Activated CD8-positive, alpha-beta memory T cell treated with anti-CD3 and anti-CD28 coated beads, Interleukin-2, amount 50 U/mL, for 4 hours (primary cell): ENCODE data around the gene PSORS1C2.
A peak's percentile ranks its signal among the peaks of the same experiment; 100 is the strongest.

Experiments
- DNase-seq: peaks from one replicate; pipeline ENCODE4 v3.0.0-alpha.2; 2020

Gene PSORS1C2

DNA sequence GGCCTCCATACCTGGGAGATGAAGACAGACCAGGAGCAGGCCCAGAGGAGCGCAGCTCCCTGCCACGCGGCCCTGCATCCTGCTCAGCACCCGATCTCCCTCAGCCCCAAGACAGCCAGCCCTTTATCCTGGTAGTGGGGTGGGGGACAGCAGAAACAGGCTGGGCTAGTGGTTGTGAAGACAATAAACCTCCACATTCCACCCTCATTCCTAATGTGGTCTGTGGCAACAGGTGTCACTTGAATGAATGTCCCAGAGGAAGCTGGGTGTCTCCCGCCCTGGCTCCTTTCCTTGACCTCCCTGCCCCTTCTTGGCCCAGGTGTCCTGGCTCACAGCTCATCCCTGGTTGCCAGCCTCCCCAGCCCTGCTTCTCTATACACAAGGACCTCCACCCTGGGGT, 26.4 kb downstream of the PSORS1C2 start, which contains the start of gene C6orf15:
Gene C6orf15, minus strand, starts transcription at position 98 of the 400 bp plus-strand sequence. Its CDS starts 20 bp downstream, at position 78.
- DNase-seq: no peak

DNA sequence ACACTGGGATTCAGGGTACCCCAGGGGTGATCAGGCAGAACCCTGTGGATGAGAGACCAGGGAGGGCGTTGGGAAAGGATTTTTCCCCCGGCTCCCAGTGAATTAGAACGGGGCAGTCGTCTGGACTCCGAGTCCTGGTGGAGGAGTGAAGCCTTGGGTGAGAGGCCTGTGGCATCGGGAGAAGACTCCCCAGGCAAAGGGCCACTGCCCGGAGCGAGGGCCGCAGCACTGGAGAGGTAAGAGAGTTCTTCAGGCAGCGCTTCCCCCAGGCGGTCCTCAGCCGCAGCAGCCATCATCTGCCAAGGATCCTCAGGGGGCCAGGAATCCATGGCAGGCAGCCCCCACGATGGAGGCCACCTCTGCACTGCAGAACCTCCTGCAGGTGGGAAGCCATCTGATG, 27.2 kb downstream of the PSORS1C2 start:
- DNase-seq: no peak

GRCh38 chr6:31110825-31111582, 27.9 kb downstream of the PSORS1C2 start:
- DNase-seq: no peak

- no peak for DNase-seq
These were observed 31.8 kb downstream of the PSORS1C2 start for GRCh38 chr6:31107052-31107451.

- no peak for DNase-seq
These were observed 35.7 kb downstream of the PSORS1C2 start for GRCh38 chr6:31103136-31103535.

- no peak for DNase-seq
These were observed 40.4 kb downstream of the PSORS1C2 start for GRCh38 chr6:31098449-31098938.

GRCh38 chr6:31096656-31097055, 42.2 kb downstream of the PSORS1C2 start:
- DNase-seq: no peak

DNA sequence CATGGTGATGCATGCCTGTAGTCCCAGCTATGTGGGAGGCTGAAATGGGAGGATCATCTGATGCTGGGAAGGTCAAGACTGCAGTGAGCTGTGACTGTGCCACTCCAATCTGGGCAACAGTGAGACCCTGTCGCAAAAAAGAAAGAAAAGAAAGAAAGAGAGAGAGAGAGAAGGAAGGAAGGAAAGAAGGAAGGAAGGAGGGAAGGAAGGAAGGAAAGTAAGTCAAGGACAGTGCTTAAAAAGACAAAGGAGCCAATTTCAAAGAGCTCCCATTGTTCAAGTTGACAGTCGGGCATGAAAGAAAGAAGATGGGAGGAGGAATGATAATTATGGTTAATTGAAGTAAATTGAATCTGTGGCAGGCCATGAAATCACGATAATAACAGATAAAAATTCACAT, 42.7 kb downstream of the PSORS1C2 start:
- no peak for DNase-seq

- DNase-seq: peak; percentile 23
These were observed 44.4 kb downstream of the PSORS1C2 start for GRCh38 chr6:31094389-31094881.

GRCh38 chr6:31092769-31093505, 45.9 kb downstream of the PSORS1C2 start:
- no peak for DNase-seq

DNA sequence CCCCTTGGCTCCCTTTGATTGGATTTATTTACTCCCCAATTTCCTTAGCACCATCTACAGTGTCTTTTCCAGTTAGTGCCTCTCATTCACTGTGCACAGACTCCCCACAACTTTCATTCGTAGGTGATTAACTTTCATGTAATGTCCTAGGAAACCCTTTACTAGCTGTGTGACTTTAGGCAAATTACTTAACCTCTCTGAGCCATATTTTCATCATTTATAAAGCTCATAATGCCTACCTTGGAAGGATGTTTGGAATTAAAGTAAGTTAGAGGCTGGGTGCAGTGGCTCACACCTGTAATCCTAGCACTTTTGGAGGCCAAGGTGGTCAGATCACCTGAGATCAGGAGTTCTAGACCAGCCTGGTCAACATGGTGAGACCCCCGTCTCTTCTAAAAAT, 46.6 kb downstream of the PSORS1C2 start:
- no peak for DNase-seq

DNA sequence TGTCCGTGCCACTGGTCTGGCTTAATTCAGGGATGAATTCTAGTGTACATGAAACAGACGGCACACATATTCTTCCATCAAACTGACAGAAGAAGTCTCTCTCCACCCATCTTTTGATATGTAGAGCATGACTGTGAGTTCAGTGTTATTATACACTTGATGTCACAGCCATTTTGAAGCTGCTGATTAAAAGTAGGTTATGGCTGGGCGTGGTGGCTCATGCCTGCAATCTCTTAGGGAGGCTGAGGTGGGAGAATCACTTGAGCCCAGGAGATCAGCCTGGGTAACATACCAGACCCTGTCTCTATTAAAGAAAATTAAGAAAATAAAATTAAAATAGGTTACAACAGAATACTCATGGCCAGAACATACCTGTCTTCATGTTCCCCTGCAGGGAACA, 47.2 kb downstream of the PSORS1C2 start:
- DNase-seq: no peak

DNA sequence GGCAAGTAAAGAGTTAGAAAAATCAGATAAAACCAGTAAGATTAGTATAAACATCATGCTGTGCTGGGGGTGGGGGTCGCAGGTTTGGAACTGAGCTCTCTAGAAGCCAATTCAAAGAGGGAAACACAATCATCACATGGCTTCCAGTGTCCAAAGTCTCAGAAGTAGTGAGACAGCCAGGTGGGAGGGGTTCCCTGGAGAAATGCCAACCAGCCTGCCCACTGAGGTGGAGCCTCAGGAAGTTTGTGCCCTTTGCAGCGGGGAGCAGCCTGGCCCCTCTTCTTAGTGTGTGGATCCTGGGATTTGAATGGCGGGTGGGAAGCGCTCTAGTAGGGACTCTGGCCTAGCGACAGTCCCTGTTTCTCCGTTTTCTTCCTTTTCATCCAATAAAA, 47.9 kb downstream of the PSORS1C2 start:
- DNase-seq: no peak

- DNase-seq: no peak
These were observed 48.4 kb downstream of the PSORS1C2 start for GRCh38 chr6:31090275-31090972.
